SK-N-MC (cell line): Measurements from ENCODE around the gene DERA.

Source experiments
- EZH2 ChIP-seq: fragments of 200-600 bp; sonication (generic); IDR thresholded peaks from one replicate; pipeline ENCODE4 v1.6.1; 2017; ENCODE audit warnings: antibody characterized with exemption
- POLR2AphosphoS5 ChIP-seq: IDR thresholded peaks from 2 replicates; pipeline ENCODE4 v1.6.1; 2012; ENCODE audit warnings: mild to moderate bottlenecking, low read depth, low read length, borderline replicate concordance

- TF ChIP-seq POLR2AphosphoS5 (no peak), EZH2 (no peak)
These were observed 13.8 kb downstream of the DERA start for GRCh38 chr12:15924956-15925355.
